NCI-H2107 (cell line): ENCODE results near the gene GGCX.

Source experiments
- DNase-seq: peaks from one replicate; lab custom pipeline; 2025; lab: John Stamatoyannopoulos, UW

Gene GGCX

GRCh38 chr2:85541753-85542457, 19.4 kb downstream of the GGCX start:
- DNase-seq = no peak

GRCh38 chr2:85541262-85541661, 20.0 kb downstream of the GGCX start:
- DNase-seq = no peak

- no peak for DNase-seq
Observed at GRCh38 chr2:85540133-85540648, 21.1 kb downstream of the GGCX start.

GRCh38 chr2:85539361-85540132, 21.7 kb downstream of the GGCX start:
- DNase-seq = peak; percentile 42

- DNase-seq = peak; percentile 82
Observed at GRCh38 chr2:85538507-85539360, 22.6 kb downstream of the GGCX start, which contains the start of gene MAT2A. Gene MAT2A (plus strand): TSS chr2:85539168. CDS start chr2:85539288, 120 bp downstream.

GRCh38 chr2:85537600-85538506, 23.4 kb downstream of the GGCX start:
- DNase-seq = no peak

- DNase-seq = no peak
Observed at GRCh38 chr2:85536479-85536878, 24.8 kb downstream of the GGCX start.

- no peak for DNase-seq
Observed at GRCh38 chr2:85534881-85535280, 26.4 kb downstream of the GGCX start.

- no peak for DNase-seq
Observed at GRCh38 chr2:85534099-85534498, 27.2 kb downstream of the GGCX start.

- DNase-seq = no peak
Observed at GRCh38 chr2:85531589-85531988, 29.7 kb downstream of the GGCX start.

GRCh38 chr2:85529809-85530208, 31.5 kb downstream of the GGCX start:
- DNase-seq = no peak

GRCh38 chr2:85528355-85528754, 32.9 kb downstream of the GGCX start:
- no peak for DNase-seq

GRCh38 chr2:85527787-85528186, 33.5 kb downstream of the GGCX start:
- no peak for DNase-seq

- no peak for DNase-seq
Observed at GRCh38 chr2:85525567-85525966, 35.7 kb downstream of the GGCX start.

- no peak for DNase-seq
Observed at GRCh38 chr2:85525029-85525428, 36.3 kb downstream of the GGCX start.

- no peak for DNase-seq
Observed at GRCh38 chr2:85524336-85524908, 36.9 kb downstream of the GGCX start.

GRCh38 chr2:85523903-85524335, 37.4 kb downstream of the GGCX start:
- DNase-seq = no peak

- DNase-seq = no peak
Observed at GRCh38 chr2:85523062-85523902, 38.0 kb downstream of the GGCX start.

- no peak for DNase-seq
Observed at GRCh38 chr2:85522090-85522647, 39.1 kb downstream of the GGCX start.
